Liver (tissue), 3 donors: ENCODE results near the gene LRPAP1.

Experiments
- ATF3 ChIP-seq: IDR thresholded peaks from 2 replicates; pipeline ENCODE4 v1.6.1; 2016; ENCODE audit warnings: antibody characterized with exemption
- CTCF ChIP-seq: fragments of 150-350 bp; IDR thresholded peaks from 2 replicates; pipeline ENCODE4 v1.5.1; 2017; ENCODE audit warnings: improper control_type of control experiment, low read depth, low read length; ENCODE audit not compliant: missing input control
- EGR1 ChIP-seq, 2 donors: IDR thresholded peaks; 2 replicates each; pipeline ENCODE4 v1.6.1; 2016 to 2018; ENCODE audit warnings: antibody characterized with exemption in 2 of 2, low read depth in 2 of 2
- GABPA ChIP-seq, 2 donors: IDR thresholded peaks in 1 of 2; conservative IDR thresholded peaks in 1 of 2; 2 replicates each; pipeline ENCODE4 v1.6.1; 2016; ENCODE audit warnings: antibody characterized with exemption in 2 of 2, mild to moderate bottlenecking in 1 of 2, moderate library complexity in 1 of 2
- HNF4G ChIP-seq: IDR thresholded peaks from 2 replicates; pipeline ENCODE4 v1.6.1; 2016; ENCODE audit warnings: antibody characterized with exemption
- JUND ChIP-seq, 2 donors: IDR thresholded peaks; 2 replicates each; pipeline ENCODE4 v1.6.1; 2016; ENCODE audit warnings: antibody characterized with exemption in 2 of 2
- MAX ChIP-seq: IDR thresholded peaks from 2 replicates; pipeline ENCODE4 v1.6.1; 2016; ENCODE audit warnings: antibody characterized with exemption
- NR2F2 ChIP-seq: IDR thresholded peaks from 2 replicates; pipeline ENCODE4 v1.6.1; 2016; ENCODE audit warnings: antibody characterized with exemption
- RAD21 ChIP-seq, 2 donors: IDR thresholded peaks; 2 replicates each; pipeline ENCODE4 v1.6.1; 2016; ENCODE audit warnings: antibody characterized with exemption in 2 of 2, mild to moderate bottlenecking in 2 of 2
- REST ChIP-seq: IDR thresholded peaks from 2 replicates; pipeline ENCODE4 v1.6.1; 2016; ENCODE audit warnings: antibody characterized with exemption, mild to moderate bottlenecking
- RXRA ChIP-seq, 2 donors: IDR thresholded peaks; 2 replicates each; pipeline ENCODE4 v1.6.1; 2017 to 2018; ENCODE audit warnings: antibody characterized with exemption in 2 of 2, mild to moderate bottlenecking in 1 of 2
- SP1 ChIP-seq: IDR thresholded peaks from 2 replicates; pipeline ENCODE4 v1.6.1; 2018; ENCODE audit warnings: antibody characterized with exemption, mild to moderate bottlenecking
- TAF1 ChIP-seq: conservative IDR thresholded peaks from 2 replicates; pipeline ENCODE4 v1.6.1; 2016; ENCODE audit warnings: antibody characterized with exemption, mild to moderate bottlenecking
- donor health status: healthy.
- donor health status: healthy.

- TF ChIP-seq CTCF (no peak), MAX (no peak), RAD21 (IDR thresholded peaks at IDR 0.05) (no peak), TAF1 (no peak), GABPA (IDR thresholded peaks at IDR 0.05 in 1 of 2, conservative IDR thresholded peaks at IDR 0.05 in 1 of 2) (no peak), EGR1 (IDR thresholded peaks at IDR 0.05; ENCODE audit: low read depth in 2 of 2) (no peak), REST (no peak), NR2F2 (no peak), ATF3 (no peak), RXRA (IDR thresholded peaks at IDR 0.05) (no peak), JUND (IDR thresholded peaks at IDR 0.05) (no peak), HNF4G (no peak), SP1 (no peak)
Measured at GRCh38 chr4:3522326-3522640, 9.9 kb downstream of the LRPAP1 start.
